Measurements from ENCODE around the gene STK38L. TPM values are rescaled to one million over a fixed set of nuclear protein-coding genes. Genes with fewer than 3 reads are reported as not detected.

STK38L gene
- total and polyA plus RNA-seq, 2 of the 8 experiments (the other 6 are each of a cell fraction or from before 2014, with no cell fraction given), result 8.1 to 63.6 TPM

DNA sequence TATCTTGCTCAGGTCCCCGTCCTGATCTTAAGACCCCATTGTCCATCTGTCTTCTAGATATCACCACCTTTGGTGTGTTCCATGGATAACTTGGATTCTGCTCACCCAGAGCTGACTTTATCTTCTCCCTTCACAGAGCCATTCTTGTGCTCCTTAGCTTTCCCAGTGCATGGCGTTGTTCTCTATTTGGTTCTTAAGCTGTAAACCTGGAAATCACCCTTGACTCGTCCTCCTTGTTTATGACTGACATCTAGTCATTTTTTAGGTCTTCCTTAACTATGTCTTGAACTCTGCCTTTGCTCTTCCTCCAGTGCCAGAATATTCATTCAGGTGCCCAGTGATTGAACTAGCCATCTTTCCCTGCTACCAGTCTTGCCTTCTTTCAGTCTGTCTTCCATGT is 11.7 kb downstream of the STK38L start (continued):
- TF ChIP-seq KDM1A (IDR thresholded peaks at IDR 0.05; ENCODE audit: borderline replicate concordance, low read length), result no peak
- no peak for TF ChIP-seq CHD1 (IDR thresholded peaks at IDR 0.05; ENCODE audit: low read depth, low read length)
- no peak for TF ChIP-seq SP2 (IDR thresholded peaks at IDR 0.05; ENCODE audit: low read length)

All from H1 (cell line).